GM23338 (cell line): ENCODE measurements around the gene ANKFN1. TPM values are rescaled to one million over a fixed set of nuclear protein-coding genes. Genes with fewer than 3 reads are reported as not detected.

Experiments used
- ATAC-seq: fragments of 200-7000 bp; cut with Tn5 transposase; 3 replicates; pipeline ENCODE4 v1.9.1; 2020
- DNase-seq: peaks from one replicate; pipeline ENCODE4 v3.0.0-alpha.2; 2015; ENCODE audit warnings: low spot score
- H2AFZ ChIP-seq: fragments of 200-600 bp; sonication (generic); 2 replicates; pipeline ENCODE4 v1.8.0; 2016; ENCODE audit warnings: antibody characterized with exemption, mild to moderate bottlenecking, moderate library complexity
- H3F3A ChIP-seq: fragments of 200-600 bp; sonication (generic); replicated peaks from 2 replicates; pipeline ENCODE4 v1.8.0; 2017; ENCODE audit warnings: antibody characterized with exemption, mixed run types, low read depth
- H3K27ac ChIP-seq: fragments of 200-600 bp; sonication (generic); 2 replicates; pipeline ENCODE4 v1.6.1; 2016; ENCODE audit warnings: low read depth
- H3K27me3 ChIP-seq: fragments of 200-600 bp; sonication (generic); 2 replicates; pipeline ENCODE4 v1.8.0; 2016; ENCODE audit warnings: mild to moderate bottlenecking, mixed run types, moderate library complexity; ENCODE audit not compliant: insufficient read depth
- H3K36me3 ChIP-seq: fragments of 200-600 bp; sonication (generic); 2 replicates; pipeline ENCODE4 v1.8.0; 2016; ENCODE audit warnings: mild to moderate bottlenecking; ENCODE audit not compliant: insufficient read depth
- H3K4me1 ChIP-seq: fragments of 200-600 bp; sonication (generic); 2 replicates; pipeline ENCODE4 v1.8.0; 2016; ENCODE audit warnings: mild to moderate bottlenecking, moderate library complexity; ENCODE audit not compliant: insufficient read depth
- H3K4me2 ChIP-seq: fragments of 200-600 bp; sonication (generic); 2 replicates; pipeline ENCODE4 v1.7.1; 2017; ENCODE audit warnings: mixed run types
- H3K4me3 ChIP-seq: fragments of 200-600 bp; sonication (generic); 2 replicates; pipeline ENCODE4 v1.6.1; 2016; ENCODE audit warnings: mixed run types
- H3K79me2 ChIP-seq: fragments of 200-600 bp; sonication (generic); replicated peaks from 2 replicates; pipeline ENCODE4 v1.8.0; 2017; ENCODE audit warnings: mild to moderate bottlenecking; ENCODE audit not compliant: insufficient read depth
- H3K9me2 ChIP-seq: fragments of 200-600 bp; sonication (generic); 2 replicates; pipeline ENCODE4 v1.8.0; 2017; ENCODE audit not compliant: insufficient read depth
- H4K20me1 ChIP-seq: fragments of 200-600 bp; sonication (generic); replicated peaks from 2 replicates; pipeline ENCODE4 v1.8.0; 2017; ENCODE audit warnings: mild to moderate bottlenecking; ENCODE audit not compliant: insufficient read depth
- H3K27ac Mint-ChIP-seq: 2 replicates; pipeline ENCODE4 v1.8.0; 2020; ENCODE audit warnings: inconsistent platforms, mild to moderate bottlenecking, moderate library complexity, mixed read lengths
- H3K27me3 Mint-ChIP-seq: 3 replicates; pipeline ENCODE4 v1.8.0; 2022; ENCODE audit warnings: low read depth, mild to moderate bottlenecking, moderate library complexity, mixed read lengths, inconsistent platforms; ENCODE audit not compliant: insufficient read depth, poor library complexity
- H3K36me3 Mint-ChIP-seq: 3 replicates; pipeline ENCODE4 v1.8.0; 2021; ENCODE audit warnings: low read depth, mild to moderate bottlenecking, inconsistent platforms, moderate library complexity, mixed read lengths
- H3K4me1 Mint-ChIP-seq: 3 replicates; pipeline ENCODE4 v1.8.0; 2020; ENCODE audit warnings: mild to moderate bottlenecking, inconsistent platforms, mixed read lengths
- H3K4me3 Mint-ChIP-seq: 3 replicates; pipeline ENCODE4 v1.8.0; 2021; ENCODE audit warnings: moderate library complexity, mild to moderate bottlenecking, inconsistent platforms, mixed read lengths
- H3K9me3 Mint-ChIP-seq: 3 replicates; pipeline ENCODE4 v1.8.0; 2020; ENCODE audit warnings: moderate library complexity, mild to moderate bottlenecking, inconsistent platforms, mixed read lengths
- CREB1 ChIP-seq: fragments of 250-450 bp; sonication (Bioruptor Pico); IDR thresholded peaks from 2 replicates; pipeline ENCODE4 v1.5.0; 2020; ENCODE audit warnings: low read depth, mild to moderate bottlenecking, moderate library complexity
- EZH2 ChIP-seq: fragments of 200-600 bp; sonication (generic); IDR thresholded peaks from one replicate; pipeline ENCODE4 v1.8.0; 2017; ENCODE audit warnings: antibody characterized with exemption, mild to moderate bottlenecking, low read depth; ENCODE audit not compliant: unreplicated experiment
- EZH2phosphoT487 ChIP-seq: fragments of 200-600 bp; sonication (generic); IDR thresholded peaks from one replicate; pipeline ENCODE4 v1.8.1; 2018; ENCODE audit warnings: antibody characterized with exemption; ENCODE audit not compliant: unreplicated experiment
- JUNB ChIP-seq: IDR thresholded peaks from one replicate; pipeline ENCODE4 v1.6.1; 2016; ENCODE audit warnings: antibody characterized with exemption; ENCODE audit not compliant: unreplicated experiment
- NANOG ChIP-seq: IDR thresholded peaks from 2 replicates; pipeline ENCODE4 v1.6.1; 2016; ENCODE audit warnings: antibody characterized with exemption, borderline replicate concordance
- POLR2AphosphoS5 ChIP-seq: IDR thresholded peaks from 2 replicates; pipeline ENCODE4 v1.6.1; 2016; ENCODE audit warnings: antibody characterized with exemption, low read depth
- STAT1 ChIP-seq: IDR thresholded peaks from one replicate; pipeline ENCODE4 v1.6.1; 2016; ENCODE audit warnings: antibody characterized with exemption; ENCODE audit not compliant: unreplicated experiment
- ZNF114 ChIP-seq: fragments of 250-450 bp; sonication (Bioruptor Pico); IDR thresholded peaks from 2 replicates; pipeline ENCODE4 v1.5.0; 2020; ENCODE audit warnings: mild to moderate bottlenecking, moderate library complexity
- ZNF331 ChIP-seq: fragments of 250-450 bp; sonication (Bioruptor Pico); IDR thresholded peaks from 2 replicates; pipeline ENCODE4 v1.5.0; 2020; ENCODE audit warnings: low read depth, mild to moderate bottlenecking, moderate library complexity
- polyA plus RNA-seq: library from polyadenylated mRNA; unstranded; fragments of >200 nt; fragmentation: Nextera tagmentation; extraction: Ambion mirVana; gene quantifications from 2 replicates; pipeline ENCODE4 v1.2.1, GENCODE V29; 2016
- total RNA-seq: library from RNA; depleted of rRNA; stranded (reverse); fragments of >200 nt; shearing (Covaris generic); gene quantifications from 2 replicates; pipeline ENCODE4 v1.2.3, GENCODE V29; 2014
- TF ChIP-seq, protein P1 (sequence below): IDR thresholded peaks from 2 replicates; pipeline ENCODE4 v1.6.1; 2016; ENCODE audit warnings: antibody characterized with exemption
- TF ChIP-seq, protein P2 (sequence below): IDR thresholded peaks from one replicate; pipeline ENCODE4 v1.6.1; 2018; ENCODE audit warnings: antibody characterized with exemption; ENCODE audit not compliant: unreplicated experiment
- TF ChIP-seq, protein P3 (sequence below), 2 experiments: fragments of 200-600 bp in 1 of 2; sonication (generic) in 1 of 2; conservative IDR thresholded peaks; 2 replicates each; pipeline versions ENCODE4 v1.5.1 to v1.6.1; 2016 to 2017; ENCODE audit warnings: antibody characterized with exemption in 2 of 2, low read depth in 2 of 2, mild to moderate bottlenecking in 2 of 2, moderate library complexity in 1 of 2
- TF ChIP-seq, protein P4 (sequence below): fragments of 250-450 bp; sonication (Bioruptor Pico); IDR thresholded peaks from 2 replicates; pipeline ENCODE4 v1.5.0; 2020; ENCODE audit warnings: mild to moderate bottlenecking, moderate library complexity

Gene ANKFN1
- total and polyA plus RNA-seq, 2 experiments from 2014 or later = not detected

DNA sequence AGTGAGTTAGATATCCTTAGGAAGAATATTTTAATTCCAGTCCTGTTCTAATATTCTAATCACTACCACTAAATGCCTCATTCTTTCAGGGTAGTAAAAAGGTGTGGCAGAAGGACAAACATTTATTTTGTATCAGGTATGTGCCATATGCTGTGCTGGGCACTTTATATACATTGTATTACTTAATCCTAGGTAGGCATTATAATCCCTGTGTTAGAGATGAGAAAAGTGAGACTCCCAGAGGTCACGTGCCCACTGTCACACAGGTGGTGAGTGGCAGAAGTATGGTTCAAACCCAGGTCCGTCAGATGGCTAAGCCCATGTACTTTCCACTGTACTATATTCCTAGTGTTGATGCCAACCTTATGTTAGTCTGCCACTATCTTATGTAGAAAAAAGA, 335.5 kb downstream of the ANKFN1 start:
- no peaks in the 10 kb centered on the region for H3K36me3 ChIP-seq
- TF ChIP-seq STAT1 (no peak), ZNF114 (no peak), NANOG (no peak), POLR2AphosphoS5 (no peak), JUNB (no peak), EZH2 (no peak), CREB1 (CRISPR knock-in tag) (no peak), ZNF331 (CRISPR knock-in tag) (no peak), EZH2phosphoT487 (no peak)
- TF ChIP-seq, protein P1, sequence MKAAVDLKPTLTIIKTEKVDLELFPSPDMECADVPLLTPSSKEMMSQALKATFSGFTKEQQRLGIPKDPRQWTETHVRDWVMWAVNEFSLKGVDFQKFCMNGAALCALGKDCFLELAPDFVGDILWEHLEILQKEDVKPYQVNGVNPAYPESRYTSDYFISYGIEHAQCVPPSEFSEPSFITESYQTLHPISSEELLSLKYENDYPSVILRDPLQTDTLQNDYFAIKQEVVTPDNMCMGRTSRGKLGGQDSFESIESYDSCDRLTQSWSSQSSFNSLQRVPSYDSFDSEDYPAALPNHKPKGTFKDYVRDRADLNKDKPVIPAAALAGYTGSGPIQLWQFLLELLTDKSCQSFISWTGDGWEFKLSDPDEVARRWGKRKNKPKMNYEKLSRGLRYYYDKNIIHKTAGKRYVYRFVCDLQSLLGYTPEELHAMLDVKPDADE = no peak
- TF ChIP-seq, protein P2, sequence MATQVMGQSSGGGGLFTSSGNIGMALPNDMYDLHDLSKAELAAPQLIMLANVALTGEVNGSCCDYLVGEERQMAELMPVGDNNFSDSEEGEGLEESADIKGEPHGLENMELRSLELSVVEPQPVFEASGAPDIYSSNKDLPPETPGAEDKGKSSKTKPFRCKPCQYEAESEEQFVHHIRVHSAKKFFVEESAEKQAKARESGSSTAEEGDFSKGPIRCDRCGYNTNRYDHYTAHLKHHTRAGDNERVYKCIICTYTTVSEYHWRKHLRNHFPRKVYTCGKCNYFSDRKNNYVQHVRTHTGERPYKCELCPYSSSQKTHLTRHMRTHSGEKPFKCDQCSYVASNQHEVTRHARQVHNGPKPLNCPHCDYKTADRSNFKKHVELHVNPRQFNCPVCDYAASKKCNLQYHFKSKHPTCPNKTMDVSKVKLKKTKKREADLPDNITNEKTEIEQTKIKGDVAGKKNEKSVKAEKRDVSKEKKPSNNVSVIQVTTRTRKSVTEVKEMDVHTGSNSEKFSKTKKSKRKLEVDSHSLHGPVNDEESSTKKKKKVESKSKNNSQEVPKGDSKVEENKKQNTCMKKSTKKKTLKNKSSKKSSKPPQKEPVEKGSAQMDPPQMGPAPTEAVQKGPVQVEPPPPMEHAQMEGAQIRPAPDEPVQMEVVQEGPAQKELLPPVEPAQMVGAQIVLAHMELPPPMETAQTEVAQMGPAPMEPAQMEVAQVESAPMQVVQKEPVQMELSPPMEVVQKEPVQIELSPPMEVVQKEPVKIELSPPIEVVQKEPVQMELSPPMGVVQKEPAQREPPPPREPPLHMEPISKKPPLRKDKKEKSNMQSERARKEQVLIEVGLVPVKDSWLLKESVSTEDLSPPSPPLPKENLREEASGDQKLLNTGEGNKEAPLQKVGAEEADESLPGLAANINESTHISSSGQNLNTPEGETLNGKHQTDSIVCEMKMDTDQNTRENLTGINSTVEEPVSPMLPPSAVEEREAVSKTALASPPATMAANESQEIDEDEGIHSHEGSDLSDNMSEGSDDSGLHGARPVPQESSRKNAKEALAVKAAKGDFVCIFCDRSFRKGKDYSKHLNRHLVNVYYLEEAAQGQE = no peak
- TF ChIP-seq, protein P3, sequence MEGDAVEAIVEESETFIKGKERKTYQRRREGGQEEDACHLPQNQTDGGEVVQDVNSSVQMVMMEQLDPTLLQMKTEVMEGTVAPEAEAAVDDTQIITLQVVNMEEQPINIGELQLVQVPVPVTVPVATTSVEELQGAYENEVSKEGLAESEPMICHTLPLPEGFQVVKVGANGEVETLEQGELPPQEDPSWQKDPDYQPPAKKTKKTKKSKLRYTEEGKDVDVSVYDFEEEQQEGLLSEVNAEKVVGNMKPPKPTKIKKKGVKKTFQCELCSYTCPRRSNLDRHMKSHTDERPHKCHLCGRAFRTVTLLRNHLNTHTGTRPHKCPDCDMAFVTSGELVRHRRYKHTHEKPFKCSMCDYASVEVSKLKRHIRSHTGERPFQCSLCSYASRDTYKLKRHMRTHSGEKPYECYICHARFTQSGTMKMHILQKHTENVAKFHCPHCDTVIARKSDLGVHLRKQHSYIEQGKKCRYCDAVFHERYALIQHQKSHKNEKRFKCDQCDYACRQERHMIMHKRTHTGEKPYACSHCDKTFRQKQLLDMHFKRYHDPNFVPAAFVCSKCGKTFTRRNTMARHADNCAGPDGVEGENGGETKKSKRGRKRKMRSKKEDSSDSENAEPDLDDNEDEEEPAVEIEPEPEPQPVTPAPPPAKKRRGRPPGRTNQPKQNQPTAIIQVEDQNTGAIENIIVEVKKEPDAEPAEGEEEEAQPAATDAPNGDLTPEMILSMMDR (conservative IDR thresholded peaks at IDR 0.05; ENCODE audit: low read depth in 2 of 2) = no peak
- TF ChIP-seq, protein P4, sequence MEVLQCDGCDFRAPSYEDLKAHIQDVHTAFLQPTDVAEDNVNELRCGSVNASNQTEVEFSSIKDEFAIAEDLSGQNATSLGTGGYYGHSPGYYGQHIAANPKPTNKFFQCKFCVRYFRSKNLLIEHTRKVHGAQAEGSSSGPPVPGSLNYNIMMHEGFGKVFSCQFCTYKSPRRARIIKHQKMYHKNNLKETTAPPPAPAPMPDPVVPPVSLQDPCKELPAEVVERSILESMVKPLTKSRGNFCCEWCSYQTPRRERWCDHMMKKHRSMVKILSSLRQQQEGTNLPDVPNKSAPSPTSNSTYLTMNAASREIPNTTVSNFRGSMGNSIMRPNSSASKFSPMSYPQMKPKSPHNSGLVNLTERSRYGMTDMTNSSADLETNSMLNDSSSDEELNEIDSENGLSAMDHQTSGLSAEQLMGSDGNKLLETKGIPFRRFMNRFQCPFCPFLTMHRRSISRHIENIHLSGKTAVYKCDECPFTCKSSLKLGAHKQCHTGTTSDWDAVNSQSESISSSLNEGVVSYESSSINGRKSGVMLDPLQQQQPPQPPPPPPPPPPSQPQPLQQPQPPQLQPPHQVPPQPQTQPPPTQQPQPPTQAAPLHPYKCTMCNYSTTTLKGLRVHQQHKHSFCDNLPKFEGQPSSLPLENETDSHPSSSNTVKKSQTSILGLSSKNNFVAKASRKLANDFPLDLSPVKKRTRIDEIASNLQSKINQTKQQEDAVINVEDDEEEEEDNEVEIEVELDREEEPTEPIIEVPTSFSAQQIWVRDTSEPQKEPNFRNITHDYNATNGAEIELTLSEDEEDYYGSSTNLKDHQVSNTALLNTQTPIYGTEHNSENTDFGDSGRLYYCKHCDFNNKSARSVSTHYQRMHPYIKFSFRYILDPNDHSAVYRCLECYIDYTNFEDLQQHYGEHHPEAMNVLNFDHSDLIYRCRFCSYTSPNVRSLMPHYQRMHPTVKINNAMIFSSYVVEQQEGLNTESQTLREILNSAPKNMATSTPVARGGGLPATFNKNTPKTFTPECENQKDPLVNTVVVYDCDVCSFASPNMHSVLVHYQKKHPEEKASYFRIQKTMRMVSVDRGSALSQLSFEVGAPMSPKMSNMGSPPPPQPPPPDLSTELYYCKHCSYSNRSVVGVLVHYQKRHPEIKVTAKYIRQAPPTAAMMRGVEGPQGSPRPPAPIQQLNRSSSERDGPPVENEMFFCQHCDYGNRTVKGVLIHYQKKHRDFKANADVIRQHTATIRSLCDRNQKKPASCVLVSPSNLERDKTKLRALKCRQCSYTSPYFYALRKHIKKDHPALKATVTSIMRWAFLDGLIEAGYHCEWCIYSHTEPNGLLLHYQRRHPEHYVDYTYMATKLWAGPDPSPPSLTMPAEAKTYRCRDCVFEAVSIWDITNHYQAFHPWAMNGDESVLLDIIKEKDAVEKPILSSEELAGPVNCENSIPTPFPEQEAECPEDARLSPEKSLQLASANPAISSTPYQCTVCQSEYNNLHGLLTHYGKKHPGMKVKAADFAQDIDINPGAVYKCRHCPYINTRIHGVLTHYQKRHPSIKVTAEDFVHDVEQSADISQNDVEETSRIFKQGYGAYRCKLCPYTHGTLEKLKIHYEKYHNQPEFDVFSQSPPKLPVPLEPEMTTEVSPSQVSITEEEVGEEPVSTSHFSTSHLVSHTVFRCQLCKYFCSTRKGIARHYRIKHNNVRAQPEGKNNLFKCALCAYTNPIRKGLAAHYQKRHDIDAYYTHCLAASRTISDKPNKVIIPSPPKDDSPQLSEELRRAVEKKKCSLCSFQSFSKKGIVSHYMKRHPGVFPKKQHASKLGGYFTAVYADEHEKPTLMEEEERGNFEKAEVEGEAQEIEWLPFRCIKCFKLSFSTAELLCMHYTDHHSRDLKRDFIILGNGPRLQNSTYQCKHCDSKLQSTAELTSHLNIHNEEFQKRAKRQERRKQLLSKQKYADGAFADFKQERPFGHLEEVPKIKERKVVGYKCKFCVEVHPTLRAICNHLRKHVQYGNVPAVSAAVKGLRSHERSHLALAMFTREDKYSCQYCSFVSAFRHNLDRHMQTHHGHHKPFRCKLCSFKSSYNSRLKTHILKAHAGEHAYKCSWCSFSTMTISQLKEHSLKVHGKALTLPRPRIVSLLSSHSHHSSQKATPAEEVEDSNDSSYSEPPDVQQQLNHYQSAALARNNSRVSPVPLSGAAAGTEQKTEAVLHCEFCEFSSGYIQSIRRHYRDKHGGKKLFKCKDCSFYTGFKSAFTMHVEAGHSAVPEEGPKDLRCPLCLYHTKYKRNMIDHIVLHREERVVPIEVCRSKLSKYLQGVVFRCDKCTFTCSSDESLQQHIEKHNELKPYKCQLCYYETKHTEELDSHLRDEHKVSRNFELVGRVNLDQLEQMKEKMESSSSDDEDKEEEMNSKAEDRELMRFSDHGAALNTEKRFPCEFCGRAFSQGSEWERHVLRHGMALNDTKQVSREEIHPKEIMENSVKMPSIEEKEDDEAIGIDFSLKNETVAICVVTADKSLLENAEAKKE (CRISPR knock-in tag) = no peak
- Mint-ChIP-seq H3K27me3 (no peaks in the 10 kb centered on the region), H3K4me3 (no peak overlapping the region), H3K27ac (no peak overlapping the region), H3K36me3 (no peaks in the 10 kb centered on the region), H3K9me3 (no peaks in the 10 kb centered on the region), H3K4me1 (no peaks in the 10 kb centered on the region; the same call in 2 of the 3 replicates)
- no peaks in the 10 kb centered on the region for H3K79me2 ChIP-seq
- DNase-seq (no peak), ATAC-seq (no peak)
- H2AFZ ChIP-seq = no peak overlapping the region
- H3K4me2 ChIP-seq = no peak overlapping the region
- no peak overlapping the region for H3K27ac ChIP-seq
- no peaks in the 10 kb centered on the region for H4K20me1 ChIP-seq
- no peaks in the 10 kb centered on the region for H3K4me1 ChIP-seq
- H3K4me3 ChIP-seq = no peak overlapping the region
- H3K27me3 ChIP-seq = no peaks in the 10 kb centered on the region
- no peaks in the 10 kb centered on the region for H3F3A ChIP-seq
- H3K9me2 ChIP-seq = no peaks in the 10 kb centered on the region; the same call in 1 of the 2 replicates
